Skeletal muscle tissue (tissue), 4 donors: ENCODE results near the gene GPBP1L1. TPM values are rescaled to one million over a fixed set of nuclear protein-coding genes. Genes with fewer than 3 reads are reported as not detected.

ENCODE experiments used
- H3K27ac ChIP-seq: one replicate; pipeline ENCODE4 v1.7.0; 2013; ENCODE audit warnings: mild to moderate bottlenecking, low read depth, low read length, inconsistent platforms
- H3K27me3 ChIP-seq, 3 donors: one replicate each; pipeline ENCODE4 v1.7.0; 2013; ENCODE audit warnings: low read length in 3 of 3; ENCODE audit not compliant: control insufficient read depth in 3 of 3, insufficient read depth in 3 of 3
- H3K36me3 ChIP-seq, 3 donors: one replicate each; pipeline ENCODE4 v1.7.0; 2013; ENCODE audit warnings: low read length in 3 of 3; ENCODE audit not compliant: control insufficient read depth in 3 of 3, insufficient read depth in 3 of 3
- H3K4me1 ChIP-seq, 3 donors: one replicate each; pipeline ENCODE4 v1.7.0; 2013; ENCODE audit warnings: low read length in 3 of 3, mild to moderate bottlenecking in 3 of 3; ENCODE audit not compliant: control insufficient read depth in 3 of 3, insufficient read depth in 3 of 3
- H3K4me3 ChIP-seq, 3 donors: one replicate each; pipeline ENCODE4 v1.7.0; 2013; ENCODE audit warnings: low read length in 3 of 3
- H3K9ac ChIP-seq, 3 donors: one replicate each; pipeline ENCODE4 v1.7.0; 2013; ENCODE audit warnings: low read length in 3 of 3, mild to moderate bottlenecking in 3 of 3, moderate library complexity in 2 of 3, low read depth in 1 of 3
- H3K9me3 ChIP-seq, 3 donors: one replicate each; pipeline ENCODE4 v1.7.0; 2013; ENCODE audit warnings: low read length in 3 of 3; ENCODE audit not compliant: control insufficient read depth in 3 of 3
- total RNA-seq: library from RNA; depleted of rRNA; stranded (reverse); fragments of >200 nt; gene quantifications from one replicate; pipeline ENCODE4 v1.2.3, GENCODE V29; 2014
- donor health status: Osteomylitis.

The GPBP1L1 gene
- total RNA-seq, 1 donor from 2014 or later: 69.9 TPM

- peaks cover 9 to 37% (median 27%) of the 10 kb centered on the region in 3 donors for H3K4me1 ChIP-seq
- H3K9me3 ChIP-seq: no peaks in the 10 kb centered on the region
- peaks cover 21 to 37% (median 24%) of the 10 kb centered on the region in 3 donors for H3K36me3 ChIP-seq
- H3K4me3 ChIP-seq: no peak overlapping the region
- H3K27ac ChIP-seq: peak overlapping the region; percentile 63
- H3K27me3 ChIP-seq: no peaks in the 10 kb centered on the region
- H3K9ac ChIP-seq: no peak overlapping the region
Observed at GRCh38 chr1:45621501-45621836, 64.9 kb downstream of the GPBP1L1 start.

- peak overlapping the region; percentile 63 for H3K27ac ChIP-seq
- no peaks in the 10 kb centered on the region for H3K27me3 ChIP-seq
- H3K36me3 ChIP-seq: peaks cover 26 to 41% (median 26%) of the 10 kb centered on the region in 3 donors
- peaks cover 9 to 37% (median 27%) of the 10 kb centered on the region in 3 donors for H3K4me1 ChIP-seq
- H3K4me3 ChIP-seq: no peak overlapping the region
- no peaks in the 10 kb centered on the region for H3K9me3 ChIP-seq
- peak overlapping the region in 1 of 3 donors; percentile 12 for H3K9ac ChIP-seq
Observed at GRCh38 chr1:45620588-45621500, 65.5 kb downstream of the GPBP1L1 start.

- Histone ChIP-seq H3K27me3 (no peaks in the 10 kb centered on the region), H3K36me3 (peaks cover 33 to 49% (median 34%) of the 10 kb centered on the region in 3 donors), H3K9me3 (no peaks in the 10 kb centered on the region), H3K4me1 (peaks cover 9 to 37% (median 27%) of the 10 kb centered on the region in 3 donors), H3K4me3 (no peak overlapping the region), H3K27ac (peak overlapping the region; percentile 63), H3K9ac (no peak overlapping the region)
Observed at GRCh38 chr1:45619149-45619921, 67.0 kb downstream of the GPBP1L1 start.

- no peak overlapping the region for H3K4me3 ChIP-seq
- peaks cover 31 to 52% (median 41%) of the 10 kb centered on the region in 3 donors for H3K36me3 ChIP-seq
- peak overlapping the region in 1 of 3 donors; percentile 25 for H3K9ac ChIP-seq
- no peaks in the 10 kb centered on the region for H3K9me3 ChIP-seq
- peaks cover 9 to 22% (median 13%) of the 10 kb centered on the region in 3 donors for H3K4me1 ChIP-seq
- no peaks in the 10 kb centered on the region for H3K27me3 ChIP-seq
- no peak overlapping the region for H3K27ac ChIP-seq
Observed at GRCh38 chr1:45617618-45618017, 68.7 kb downstream of the GPBP1L1 start.

- no peak overlapping the region for H3K9ac ChIP-seq
- no peaks in the 10 kb centered on the region for H3K27me3 ChIP-seq
- H3K4me3 ChIP-seq: no peak overlapping the region
- peaks cover 4 to 6% (median 4%) of the 10 kb centered on the region in 3 donors for H3K4me1 ChIP-seq
- H3K27ac ChIP-seq: no peak overlapping the region
- no peaks in the 10 kb centered on the region for H3K9me3 ChIP-seq
- H3K36me3 ChIP-seq: peaks cover 31 to 52% (median 41%) of the 10 kb centered on the region in 3 donors
Observed at GRCh38 chr1:45615885-45616284, 70.4 kb downstream of the GPBP1L1 start.

GRCh38 chr1:45612941-45613579, 73.3 kb downstream of the GPBP1L1 start:
- H3K27ac ChIP-seq: no peak overlapping the region
- peaks cover 26 to 65% (median 44%) of the 10 kb centered on the region in 3 donors for H3K36me3 ChIP-seq
- H3K9me3 ChIP-seq: no peaks in the 10 kb centered on the region
- no peak overlapping the region for H3K9ac ChIP-seq
- no peaks in the 10 kb centered on the region for H3K27me3 ChIP-seq
- H3K4me1 ChIP-seq: no peaks in the 10 kb centered on the region
- H3K4me3 ChIP-seq: no peak overlapping the region

GRCh38 chr1:45610589-45611226, 75.6 kb downstream of the GPBP1L1 start:
- no peak overlapping the region for H3K27ac ChIP-seq
- H3K9ac ChIP-seq: no peak overlapping the region
- no peaks in the 10 kb centered on the region for H3K27me3 ChIP-seq
- no peaks in the 10 kb centered on the region for H3K4me1 ChIP-seq
- peaks cover 10 to 51% (median 28%) of the 10 kb centered on the region in 3 donors for H3K36me3 ChIP-seq
- no peaks in the 10 kb centered on the region for H3K9me3 ChIP-seq
- no peak overlapping the region for H3K4me3 ChIP-seq

- H3K9ac ChIP-seq: no peak overlapping the region
- H3K4me3 ChIP-seq: no peak overlapping the region
- H3K36me3 ChIP-seq: peaks cover 3 to 33% (median 15%) of the 10 kb centered on the region in 3 donors
- no peaks in the 10 kb centered on the region for H3K4me1 ChIP-seq
- no peaks in the 10 kb centered on the region for H3K27me3 ChIP-seq
- H3K27ac ChIP-seq: no peak overlapping the region
- H3K9me3 ChIP-seq: no peaks in the 10 kb centered on the region
Observed at GRCh38 chr1:45608175-45609156, 77.9 kb downstream of the GPBP1L1 start.
